HG02588 (cell line): Measurements from ENCODE around the gene POLH.

Source experiments
- ATAC-seq: cut with Tn5 transposase; IDR thresholded peaks from one replicate; pipeline ENCODE4 v1.9.1; 2021; ENCODE audit warnings: mild to moderate bottlenecking, moderate library complexity; ENCODE audit not compliant: unreplicated experiment

POLH gene

DNA sequence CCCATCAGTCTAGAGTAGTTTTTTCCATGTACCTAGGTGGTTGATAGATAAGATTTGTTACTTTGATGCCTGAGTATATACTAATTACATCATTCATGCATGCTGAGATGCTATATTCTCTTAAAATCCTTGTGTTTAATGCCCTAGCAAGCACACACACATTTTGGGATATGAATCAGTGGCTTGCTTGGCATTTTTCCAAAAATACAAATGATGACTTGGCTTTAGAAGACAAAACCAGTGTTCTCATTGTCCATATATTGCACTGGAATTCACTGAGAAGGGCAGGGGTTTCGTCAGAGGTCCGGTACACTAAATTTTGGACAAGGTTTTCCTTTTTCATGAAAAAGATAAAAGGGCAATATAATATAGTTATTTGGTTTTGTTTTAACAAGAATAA lies 28.2 kb downstream of the POLH start:
- no peak for ATAC-seq

DNA sequence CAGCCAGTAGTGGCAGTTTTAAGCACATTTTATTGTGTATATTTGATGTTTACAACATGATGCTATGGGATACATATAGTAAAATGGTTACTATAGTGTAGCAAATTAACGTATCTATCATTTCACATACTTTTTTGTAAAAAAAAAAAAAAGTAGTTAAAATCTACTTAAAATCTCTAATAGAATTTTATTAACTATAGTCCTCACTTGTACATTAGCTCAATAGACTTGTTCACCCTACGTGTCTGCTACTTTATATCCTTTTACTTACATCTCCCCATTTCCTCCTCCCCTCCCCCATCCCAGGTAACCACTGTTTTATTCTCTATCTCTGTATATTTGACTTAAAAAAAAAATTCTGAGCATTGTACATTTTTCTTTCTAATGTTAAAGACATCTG lies 30.0 kb downstream of the POLH start:
- no peak for ATAC-seq

DNA sequence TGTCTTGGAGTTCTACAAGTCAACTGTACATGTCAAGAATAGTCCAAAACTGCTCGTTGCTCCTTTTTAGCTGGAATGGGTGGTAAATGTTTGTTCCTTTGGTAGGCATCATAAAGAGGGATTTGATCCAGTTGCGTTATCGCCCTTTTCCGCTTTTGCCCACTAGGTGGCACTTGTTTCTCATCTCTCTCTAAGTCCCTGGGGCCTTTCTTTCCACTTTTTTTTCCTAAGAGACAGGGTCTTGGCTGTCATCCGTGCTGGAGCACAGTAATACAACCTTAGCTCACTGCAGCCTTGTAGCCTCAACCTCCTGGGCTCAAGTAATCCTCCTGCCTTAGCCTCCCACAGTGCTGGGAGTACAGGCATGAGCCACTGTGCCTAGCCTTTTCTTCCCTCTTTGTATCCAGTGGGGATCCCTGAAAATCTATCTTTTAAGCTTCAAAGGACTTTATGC lies 32.4 kb downstream of the POLH start:
- no peak for ATAC-seq

DNA sequence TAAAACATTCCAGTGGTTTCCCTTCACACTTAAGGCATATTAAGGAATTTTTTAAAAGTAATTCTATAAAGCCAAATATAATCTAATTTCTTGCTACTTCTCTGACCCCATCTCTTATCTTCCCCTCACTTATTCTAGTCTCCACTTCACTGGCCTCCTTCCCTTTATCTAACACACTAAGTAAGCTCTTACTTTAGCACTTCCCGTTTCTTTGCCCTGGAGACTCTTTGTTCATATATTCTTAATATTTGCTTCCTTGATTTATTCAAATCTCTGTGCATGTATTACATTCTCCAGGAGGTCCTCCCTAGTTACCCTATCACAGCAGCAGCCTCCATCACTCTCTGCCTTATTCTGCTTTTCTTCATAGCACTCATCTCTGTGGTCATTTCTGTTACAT lies 32.8 kb downstream of the POLH start:
- ATAC-seq, result no peak

DNA sequence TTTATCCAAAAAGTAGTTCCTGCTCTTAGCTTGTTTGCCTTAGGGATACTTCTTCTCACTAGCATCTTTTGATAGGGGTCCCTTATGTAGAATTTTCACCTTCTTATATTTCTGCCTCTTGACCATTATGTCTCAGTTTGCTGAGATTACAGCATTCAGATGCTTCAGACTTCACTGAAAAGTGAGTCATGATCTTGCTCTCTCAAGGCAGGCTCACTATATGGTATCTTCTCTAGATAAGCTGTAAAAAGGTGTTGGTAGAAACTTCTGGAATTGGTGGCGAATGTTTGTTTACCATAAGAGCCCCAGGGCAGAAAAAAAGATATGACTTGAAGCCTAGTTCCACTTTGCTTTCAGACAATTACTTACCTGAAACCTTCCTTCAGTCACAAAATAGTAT lies 33.4 kb downstream of the POLH start:
- no peak for ATAC-seq

DNA sequence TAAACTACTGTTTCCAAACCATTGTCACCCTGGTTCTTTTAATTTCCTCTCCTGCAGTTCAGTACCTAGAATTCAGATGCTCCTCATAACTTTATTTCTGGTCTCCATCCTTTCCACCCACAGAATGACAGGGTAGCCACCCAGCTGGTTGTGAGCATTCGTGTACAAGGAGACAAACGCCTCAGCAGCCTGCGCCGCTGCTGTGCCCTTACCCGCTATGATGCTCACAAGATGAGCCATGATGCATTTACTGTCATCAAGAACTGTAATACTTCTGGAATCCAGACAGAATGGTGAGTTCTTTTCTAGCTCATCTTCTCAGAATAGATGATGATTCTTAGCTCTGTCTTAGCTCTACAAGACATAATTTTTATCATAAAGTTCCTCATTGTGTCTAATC lies 34.4 kb downstream of the POLH start:
- ATAC-seq, result no peak

DNA sequence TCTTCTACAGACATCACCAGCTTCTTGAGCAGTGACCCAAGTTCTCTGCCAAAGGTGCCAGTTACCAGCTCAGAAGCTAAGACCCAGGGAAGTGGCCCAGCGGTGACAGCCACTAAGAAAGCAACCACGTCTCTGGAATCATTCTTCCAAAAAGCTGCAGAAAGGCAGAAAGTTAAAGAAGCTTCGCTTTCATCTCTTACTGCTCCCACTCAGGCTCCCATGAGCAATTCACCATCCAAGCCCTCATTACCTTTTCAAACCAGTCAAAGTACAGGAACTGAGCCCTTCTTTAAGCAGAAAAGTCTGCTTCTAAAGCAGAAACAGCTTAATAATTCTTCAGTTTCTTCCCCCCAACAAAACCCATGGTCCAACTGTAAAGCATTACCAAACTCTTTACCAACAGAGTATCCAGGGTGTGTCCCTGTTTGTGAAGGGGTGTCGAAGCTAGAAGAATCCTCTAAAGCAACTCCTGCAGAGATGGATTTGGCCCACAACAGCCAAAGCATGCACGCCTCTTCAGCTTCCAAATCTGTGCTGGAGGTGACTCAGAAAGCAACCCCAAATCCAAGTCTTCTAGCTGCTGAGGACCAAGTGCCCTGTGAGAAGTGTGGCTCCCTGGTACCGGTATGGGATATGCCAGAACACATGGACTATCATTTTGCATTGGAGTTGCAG lies 37.9 kb downstream of the POLH start:
- ATAC-seq, result no peak

DNA sequence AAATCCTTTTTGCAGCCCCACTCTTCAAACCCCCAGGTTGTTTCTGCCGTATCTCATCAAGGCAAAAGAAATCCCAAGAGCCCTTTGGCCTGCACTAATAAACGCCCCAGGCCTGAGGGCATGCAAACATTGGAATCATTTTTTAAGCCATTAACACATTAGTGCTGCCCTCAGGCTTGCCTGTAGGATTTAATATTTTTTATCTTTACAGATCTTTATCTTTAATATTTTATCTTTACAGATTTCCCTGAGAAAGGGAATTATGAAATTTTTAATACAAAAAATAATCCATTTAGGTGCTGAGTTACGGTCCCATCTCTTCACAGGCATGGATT lies 38.4 kb downstream of the POLH start:
- no peak for ATAC-seq

DNA sequence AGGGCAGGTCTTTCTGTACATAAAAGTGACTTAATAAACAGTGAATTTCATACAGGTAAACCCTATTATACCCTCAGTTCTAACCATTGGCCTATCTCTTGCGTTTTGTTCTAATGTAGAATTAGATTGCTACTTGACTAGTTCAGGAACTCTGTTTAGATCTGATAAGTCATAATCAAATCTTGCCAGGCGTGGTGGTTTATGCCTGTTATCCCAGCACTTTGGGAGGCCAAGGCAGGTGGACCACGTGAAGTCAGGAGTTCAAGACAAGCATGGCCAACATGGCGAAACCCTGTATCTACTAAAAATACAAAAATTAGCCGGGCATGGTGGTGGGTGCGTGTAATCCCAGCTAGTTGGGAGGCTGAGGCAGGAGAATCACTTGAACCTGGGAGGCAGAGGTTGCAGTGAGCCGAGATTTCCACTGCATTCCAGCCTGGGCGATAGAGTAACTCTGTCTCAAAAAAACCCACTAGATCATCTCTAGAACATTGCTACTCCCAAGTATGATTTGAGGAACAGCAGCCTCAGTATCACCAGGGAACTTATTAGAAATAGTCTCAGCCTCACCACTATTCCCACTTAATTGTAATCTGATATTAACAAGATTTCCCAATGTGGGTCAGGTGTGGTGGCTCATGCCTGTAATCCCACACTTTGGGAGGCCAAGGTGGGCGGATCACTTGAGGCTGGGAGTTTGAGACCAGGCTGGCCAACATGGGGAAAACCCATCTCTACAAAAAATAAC lies 40.9 kb downstream of the POLH start:
- ATAC-seq, result no peak

DNA sequence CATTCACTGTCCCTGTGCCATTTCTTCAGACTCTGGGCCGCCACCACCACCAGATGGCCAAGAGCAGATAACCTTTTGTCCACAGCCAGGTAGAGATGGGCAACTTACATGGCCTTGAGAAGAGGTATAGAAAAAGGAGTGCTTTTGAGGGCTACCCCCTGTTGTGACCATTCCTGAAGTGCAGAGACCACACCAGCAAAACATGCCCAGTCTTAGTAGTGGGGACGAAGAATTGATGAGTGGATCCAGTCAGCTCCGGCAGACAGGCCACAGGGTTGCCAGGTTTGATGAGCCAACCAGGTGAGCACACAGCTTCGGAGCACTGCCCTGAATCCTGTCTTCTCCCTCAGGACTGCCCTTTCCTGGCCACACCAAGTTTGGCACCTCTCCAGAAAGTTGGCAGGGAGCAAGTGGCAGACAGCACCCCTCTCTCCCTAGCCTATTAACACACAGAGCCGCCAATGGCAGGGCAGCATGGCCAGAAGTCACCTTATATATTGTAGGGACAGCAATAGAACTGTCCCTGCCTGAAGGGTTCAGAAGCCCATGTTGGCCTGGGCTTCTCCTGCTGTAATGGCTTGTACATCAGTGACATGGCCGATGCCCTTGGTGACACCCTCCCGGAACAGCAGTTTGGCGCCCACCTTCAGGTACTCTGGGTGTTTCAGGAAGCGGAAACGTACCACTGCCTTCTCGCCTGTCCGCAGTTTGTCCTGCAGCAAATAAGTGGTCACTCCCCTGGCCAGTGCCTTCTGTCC lies 45.3 kb downstream of the POLH start:
- no peak for ATAC-seq

DNA sequence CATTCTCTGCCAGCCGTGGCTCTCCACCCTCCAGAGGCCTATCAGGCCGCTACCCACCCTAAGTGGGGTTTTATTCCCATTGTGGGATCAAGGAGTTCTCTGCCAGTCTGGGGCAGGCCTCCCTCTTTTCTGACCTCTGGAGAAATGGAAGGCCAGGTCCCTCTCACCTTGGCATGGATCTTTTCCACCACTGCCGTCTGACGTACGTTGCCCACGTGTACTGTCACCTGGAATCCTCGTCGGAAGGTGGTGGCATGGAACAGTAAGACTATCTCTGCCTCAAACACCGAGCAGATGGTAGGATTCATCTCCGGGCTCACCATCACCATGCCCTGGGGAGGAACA lies 45.8 kb downstream of the POLH start:
- no peak for ATAC-seq

DNA sequence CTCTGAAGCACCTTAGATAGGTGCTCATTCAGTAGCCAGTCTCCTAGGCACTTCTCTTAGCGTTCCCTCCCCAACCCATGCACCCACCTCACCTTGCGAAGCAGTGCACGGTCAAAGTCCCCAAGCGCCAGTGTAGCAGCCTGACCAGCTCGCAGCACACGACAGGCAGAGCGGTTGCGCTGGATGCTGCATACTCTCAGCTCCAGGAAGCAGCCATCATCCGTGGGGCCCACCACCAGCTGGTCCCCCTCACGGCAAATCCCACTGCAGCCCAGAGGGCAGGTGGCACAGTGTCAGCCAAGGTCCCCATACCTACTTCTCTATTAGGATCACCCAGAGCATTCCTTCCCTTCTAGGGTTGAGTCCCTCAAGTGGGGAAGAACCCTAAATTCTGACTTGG lies 46.6 kb downstream of the POLH start:
- ATAC-seq, result no peak

DNA sequence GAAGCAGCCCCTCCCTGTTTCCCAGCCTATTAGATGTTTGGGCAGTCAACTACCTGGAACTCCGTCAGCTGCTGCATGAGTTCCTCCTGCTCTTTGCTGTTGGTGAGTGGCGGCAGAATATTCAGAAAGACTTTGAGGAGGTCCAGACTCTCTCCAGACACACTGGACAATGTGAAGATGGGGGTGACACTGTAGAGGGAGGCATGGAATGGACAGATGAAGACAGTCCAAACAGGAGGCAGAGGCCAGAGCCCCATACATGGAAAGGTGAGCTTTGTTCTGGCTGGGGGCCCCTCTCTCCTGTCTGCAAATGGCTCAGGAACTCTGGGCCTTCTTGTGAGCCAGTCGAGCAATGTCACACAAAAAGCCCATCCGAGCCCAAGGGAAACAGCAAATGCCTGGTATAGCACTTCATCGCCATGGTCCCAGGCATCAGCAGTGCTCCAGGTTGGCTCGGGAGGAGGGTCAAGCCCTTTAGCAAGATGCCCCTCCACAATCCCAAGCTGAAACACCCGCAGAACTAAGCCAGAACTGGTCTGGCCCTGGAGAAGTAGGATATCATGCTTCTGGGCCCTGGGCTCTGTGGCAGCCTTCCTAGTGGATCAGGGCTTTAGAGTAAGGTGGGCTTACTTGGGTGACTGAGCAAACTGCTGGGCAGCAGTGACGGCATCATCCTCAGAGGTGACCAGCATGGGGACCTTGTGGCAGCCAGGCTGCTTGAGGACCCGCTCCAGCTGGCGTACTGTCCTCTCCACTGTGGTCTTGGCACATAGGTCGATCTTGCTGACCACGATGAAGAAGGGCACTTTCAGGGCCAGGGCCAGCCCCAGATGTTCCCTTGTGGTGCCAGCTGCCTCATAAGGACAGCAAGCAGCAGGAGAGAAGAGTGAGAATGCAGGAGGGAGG lies 48.1 kb downstream of the POLH start:
- no peak for ATAC-seq

DNA sequence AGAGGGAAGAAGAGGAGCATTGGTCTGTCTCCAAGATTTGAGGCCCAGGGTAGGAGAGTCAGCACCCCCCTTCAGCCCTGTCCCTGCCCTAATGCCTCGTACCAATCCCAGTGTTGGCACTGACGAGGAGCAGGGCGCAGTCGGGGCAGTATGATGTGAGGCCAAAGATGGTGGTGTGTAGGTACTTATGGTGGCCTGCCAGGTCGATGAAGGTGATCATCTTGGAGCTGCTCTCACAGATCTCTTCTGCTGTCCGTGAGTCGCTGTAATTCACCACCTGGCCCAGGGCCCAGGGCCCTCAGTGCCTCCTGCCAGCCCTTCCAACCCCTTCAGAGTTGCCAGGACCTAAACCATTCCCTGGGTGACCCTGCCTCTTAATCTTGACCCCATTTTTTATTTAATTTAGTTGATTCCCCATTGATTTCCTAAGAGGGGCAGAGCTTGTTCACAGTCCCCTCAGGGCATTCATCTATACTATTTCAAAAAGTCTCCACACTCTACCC lies 48.9 kb downstream of the POLH start:
- no peak for ATAC-seq

DNA sequence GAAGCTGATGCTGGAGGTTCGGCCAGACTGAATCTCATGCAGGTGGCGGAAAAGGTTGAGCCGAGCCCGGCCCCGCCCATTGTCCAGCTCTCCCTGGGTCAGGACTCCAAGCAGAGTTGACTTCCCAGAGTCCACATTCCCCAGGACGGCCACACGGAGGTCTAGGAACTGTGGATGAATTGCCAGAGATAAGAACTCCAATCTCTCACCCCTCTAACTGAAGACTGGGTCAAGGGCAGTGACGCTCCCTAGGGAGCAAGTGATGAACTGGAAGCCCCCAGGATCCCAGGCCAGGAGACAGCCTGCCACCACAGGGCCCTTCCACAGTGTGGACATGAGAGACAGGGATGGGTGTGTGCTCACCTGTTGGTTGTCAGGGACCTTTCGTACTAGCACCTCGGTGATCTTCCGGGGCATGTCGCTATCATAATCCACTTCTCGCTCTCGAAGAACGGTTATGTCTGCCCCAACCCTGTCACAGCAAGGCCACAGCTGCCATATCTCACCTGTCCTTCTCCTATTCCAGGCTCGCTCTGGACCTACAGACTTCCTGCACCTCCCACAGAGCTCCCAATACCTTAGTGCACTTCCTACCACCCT lies 49.5 kb downstream of the POLH start:
- no peak for ATAC-seq

DNA sequence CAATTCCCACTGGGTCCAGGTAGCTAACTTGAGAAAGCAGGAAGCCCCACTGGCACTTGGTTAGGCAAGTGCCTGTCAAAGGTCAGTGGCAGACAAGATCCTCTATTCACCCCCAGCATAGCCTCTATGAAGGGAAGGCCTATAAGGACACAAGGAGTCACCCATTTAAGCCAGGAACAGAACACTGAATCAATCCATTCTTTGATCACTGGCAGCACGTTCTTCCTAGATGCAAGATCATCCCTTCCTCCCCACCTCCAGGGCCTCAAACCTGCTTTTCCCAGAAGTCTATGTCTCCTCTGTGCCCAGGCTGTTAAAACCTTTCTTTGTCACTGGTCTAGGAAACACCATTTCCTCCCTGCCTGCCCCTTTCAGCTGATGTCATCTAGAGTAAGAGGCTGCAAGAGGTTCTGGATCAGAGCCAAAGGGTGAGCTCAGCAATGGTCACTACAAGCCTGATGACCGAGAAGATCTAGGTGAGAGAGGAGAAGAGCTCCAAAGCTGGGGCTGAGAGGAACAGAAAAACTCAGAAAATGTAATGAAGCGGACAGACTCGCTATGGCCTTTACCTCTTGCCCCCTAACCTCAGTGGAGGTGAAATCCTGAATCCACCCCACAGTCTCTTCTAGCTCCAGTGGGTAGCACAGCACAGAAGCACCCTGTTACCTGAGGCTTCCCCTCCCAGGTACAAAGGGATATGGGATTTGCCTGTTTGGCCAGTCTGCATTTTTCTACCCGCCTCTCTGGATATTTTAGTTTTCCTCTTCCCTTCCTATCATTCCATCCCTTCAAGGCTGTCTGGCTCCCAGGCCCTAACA lies 51.2 kb downstream of the POLH start:
- no peak for ATAC-seq

DNA sequence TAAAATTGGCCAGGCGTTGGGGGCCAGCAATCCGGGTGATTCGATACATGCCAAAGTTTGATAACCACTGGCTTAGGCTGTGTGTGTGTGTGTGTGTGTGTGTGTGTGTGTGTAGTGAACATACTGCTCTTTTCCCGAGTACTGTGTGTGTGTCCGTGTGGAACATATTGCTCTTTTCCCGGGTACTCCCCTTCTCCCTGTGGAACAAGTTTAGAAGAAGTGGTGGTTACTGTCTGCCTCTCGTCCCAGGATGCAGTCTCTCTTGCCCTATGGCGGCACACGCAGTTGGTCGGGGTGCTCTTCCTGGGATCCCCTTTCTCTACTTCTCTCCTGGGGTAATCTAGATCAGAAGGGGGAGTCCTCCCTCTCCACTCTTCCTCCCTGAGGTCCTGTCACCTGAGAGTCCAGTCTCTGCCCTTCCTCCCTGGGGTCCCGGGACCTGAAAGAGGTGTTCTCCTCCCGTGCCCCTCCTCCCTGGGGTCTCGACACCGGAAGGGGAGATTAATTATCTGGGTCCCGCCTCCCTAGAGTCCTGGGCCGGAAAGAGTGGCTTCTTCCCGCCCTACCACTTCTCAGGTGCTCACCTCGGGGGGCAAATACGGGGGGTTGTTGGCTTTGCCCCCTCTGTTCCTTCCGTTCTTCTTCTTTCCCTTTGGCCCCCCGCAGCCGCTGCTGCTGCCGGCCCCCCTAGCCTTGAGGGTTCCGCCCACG lies 52.6 kb downstream of the POLH start:
- no peak for ATAC-seq

DNA sequence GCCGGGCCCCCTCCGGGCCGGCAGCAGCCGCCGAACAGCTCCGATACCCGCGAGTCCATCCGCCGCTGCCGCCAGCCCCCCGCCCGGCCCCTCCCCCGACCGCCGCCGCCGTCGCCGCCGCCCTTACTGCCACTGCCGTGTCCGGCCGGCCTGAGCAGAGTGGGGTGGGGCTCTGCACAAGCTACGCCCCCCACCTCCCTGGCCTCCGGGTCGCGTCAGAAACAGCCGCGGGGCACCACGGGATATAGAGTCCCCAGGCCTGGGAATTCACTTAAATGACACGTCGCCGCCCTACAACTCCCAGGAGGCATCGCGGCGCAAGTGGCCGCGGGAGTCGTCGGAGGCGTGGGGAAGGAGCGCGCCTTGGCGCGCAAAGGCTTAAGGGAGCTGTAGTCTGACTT lies 53.1 kb downstream of the POLH start, which contains the start of gene GTPBP2:
Gene GTPBP2, minus strand, starts transcription at position 161 of the 401 bp plus-strand sequence. Its CDS starts 102 bp downstream, at position 59.
- ATAC-seq, result peak; percentile 81
